HEK293 (cell line): ENCODE results near the gene SLC38A1.

Source experiments
- CTCF ChIA-PET: fragments of 350-600 bp; formaldehyde crosslinking; extraction: SDS; loops from one replicate; lab custom pipeline; 2021; ENCODE audit warnings: antibody characterized with exemption; lab: Yijun Ruan, JAX
- POLR2A ChIA-PET: fragments of 300-600 bp; formaldehyde crosslinking; extraction: SDS; loops from one replicate; lab custom pipeline; 2020; ENCODE audit warnings: antibody characterized with exemption, inconsistent platforms; lab: Yijun Ruan, JAX
- H3K27ac ChIP-seq: fragments of 200-500 bp; sonication (Bioruptor generic); 2 replicates; pipeline ENCODE4 v1.5.1; 2014; ENCODE audit warnings: low read depth, low read length, control low read depth, inconsistent platforms; ENCODE audit errors: extremely low read depth
- H3K36me3 ChIP-seq, 2 experiments: fragments of 200-500 bp in 1 of 2; sonication (Bioruptor generic) in 1 of 2; 1 replicate in 1 of 2; 2 replicates in 1 of 2; pipeline ENCODE4 v1.5.1; 2014 to 2017; ENCODE audit warnings: inconsistent platforms in 2 of 2, low read length in 2 of 2; ENCODE audit not compliant: control insufficient read depth in 2 of 2, insufficient read depth in 1 of 2
- H3K4me1 ChIP-seq: fragments of 200-500 bp; sonication (Bioruptor generic); 2 replicates; pipeline ENCODE4 v1.5.1; 2014; ENCODE audit warnings: mild to moderate bottlenecking, low read length, inconsistent platforms; ENCODE audit not compliant: control insufficient read depth, insufficient read depth
- H3K4me3 ChIP-seq: 2 replicates; pipeline ENCODE4 v1.5.1; 2011; ENCODE audit warnings: low read depth, mild to moderate bottlenecking, control low read depth, low read length, moderate library complexity
- H3K9me3 ChIP-seq: fragments of 200-500 bp; sonication (Bioruptor generic); 2 replicates; pipeline ENCODE4 v1.5.1; 2014; ENCODE audit warnings: low read depth, low read length, inconsistent platforms; ENCODE audit not compliant: control insufficient read depth, insufficient read depth
- HOXA7 ChIP-seq: sonication (generic); formaldehyde crosslinking; IDR thresholded peaks from 2 replicates; pipeline ENCODE4 v1.8.1; 2022; ENCODE audit warnings: missing genetic modification reagents, borderline replicate concordance
- PRDM4 ChIP-seq: fragments of 450-650 bp; formaldehyde crosslinking; IDR thresholded peaks from 2 replicates; pipeline ENCODE4 v1.5.1; 2017; ENCODE audit warnings: missing biosample characterization, missing genetic modification characterization
- REPIN1 ChIP-seq: fragments of 450-650 bp; formaldehyde crosslinking; IDR thresholded peaks from 2 replicates; pipeline ENCODE4 v1.5.1; 2017; ENCODE audit warnings: missing biosample characterization, missing genetic modification characterization, low read depth
- SCRT1 ChIP-seq: fragments of 450-650 bp; formaldehyde crosslinking; IDR thresholded peaks from 2 replicates; pipeline ENCODE4 v1.5.1; 2016; ENCODE audit warnings: missing biosample characterization, missing genetic modification characterization, borderline replicate concordance
- TRIM28 ChIP-seq: IDR thresholded peaks from 2 replicates; pipeline ENCODE4 v1.6.1; 2011; ENCODE audit warnings: low read length, control low read depth, borderline replicate concordance
- YY1 ChIP-seq: fragments of 450-650 bp; formaldehyde crosslinking; IDR thresholded peaks from 2 replicates; pipeline ENCODE4 v1.5.1; 2018; ENCODE audit warnings: missing biosample characterization, missing genetic modification characterization
- ZBTB10 ChIP-seq: fragments of 450-650 bp; formaldehyde crosslinking; IDR thresholded peaks from 2 replicates; pipeline ENCODE4 v1.5.1; 2016; ENCODE audit warnings: missing biosample characterization, missing genetic modification characterization
- ZBTB44 ChIP-seq: fragments of 450-650 bp; IDR thresholded peaks from 2 replicates; pipeline ENCODE4 v1.5.1; 2018; ENCODE audit warnings: missing biosample characterization, mild to moderate bottlenecking, missing genetic modification characterization
- ZFP41 ChIP-seq: fragments of 450-650 bp; formaldehyde crosslinking; IDR thresholded peaks from 2 replicates; pipeline ENCODE4 v1.5.1; 2016; ENCODE audit warnings: missing biosample characterization, missing genetic modification characterization, borderline replicate concordance
- ZNF133 ChIP-seq: fragments of 450-650 bp; formaldehyde crosslinking; IDR thresholded peaks from 2 replicates; pipeline ENCODE4 v1.5.1; 2016; ENCODE audit warnings: missing biosample characterization, missing genetic modification characterization
- ZNF174 ChIP-seq: fragments of 450-650 bp; formaldehyde crosslinking; IDR thresholded peaks from 2 replicates; pipeline ENCODE4 v1.5.0; 2017; ENCODE audit warnings: missing biosample characterization, mild to moderate bottlenecking, missing genetic modification characterization
- ZNF175 ChIP-seq: fragments of 450-650 bp; formaldehyde crosslinking; IDR thresholded peaks from 2 replicates; pipeline ENCODE4 v1.5.1; 2016; ENCODE audit warnings: missing biosample characterization, missing genetic modification characterization
- ZNF280C ChIP-seq: fragments of 450-650 bp; formaldehyde crosslinking; IDR thresholded peaks from 2 replicates; pipeline ENCODE4 v1.5.1; 2016; ENCODE audit warnings: missing biosample characterization, missing genetic modification characterization
- ZNF302 ChIP-seq: fragments of 450-650 bp; formaldehyde crosslinking; IDR thresholded peaks from 2 replicates; pipeline ENCODE4 v1.5.1; 2016; ENCODE audit warnings: missing biosample characterization, missing genetic modification characterization, low read depth
- ZNF433 ChIP-seq: fragments of 450-650 bp; formaldehyde crosslinking; IDR thresholded peaks from 2 replicates; pipeline ENCODE4 v1.5.1; 2016; ENCODE audit warnings: missing biosample characterization, missing genetic modification characterization, low read depth
- ZNF580 ChIP-seq: fragments of 450-650 bp; formaldehyde crosslinking; IDR thresholded peaks from 2 replicates; pipeline ENCODE4 v1.5.1; 2016; ENCODE audit warnings: missing biosample characterization, missing genetic modification characterization
- ZNF621 ChIP-seq: fragments of 450-650 bp; formaldehyde crosslinking; IDR thresholded peaks from 2 replicates; pipeline ENCODE4 v1.5.1; 2017; ENCODE audit warnings: missing biosample characterization, missing genetic modification characterization
- ZNF645 ChIP-seq: fragments of 450-650 bp; formaldehyde crosslinking; IDR thresholded peaks from 2 replicates; pipeline ENCODE4; 2016; ENCODE audit warnings: missing biosample characterization, missing genetic modification characterization
- ZNF692 ChIP-seq: fragments of 450-650 bp; formaldehyde crosslinking; IDR thresholded peaks from 2 replicates; pipeline ENCODE4 v1.5.1; 2016; ENCODE audit warnings: missing biosample characterization, missing genetic modification characterization
- ZNF701 ChIP-seq: fragments of 450-650 bp; formaldehyde crosslinking; IDR thresholded peaks from 2 replicates; pipeline ENCODE4 v1.5.1; 2016; ENCODE audit warnings: missing biosample characterization, missing genetic modification characterization
- ZNF707 ChIP-seq: fragments of 450-650 bp; formaldehyde crosslinking; IDR thresholded peaks from 2 replicates; pipeline ENCODE4 v1.5.1; 2016; ENCODE audit warnings: missing biosample characterization, missing genetic modification characterization
- ZNF76 ChIP-seq: fragments of 450-650 bp; formaldehyde crosslinking; IDR thresholded peaks from 2 replicates; pipeline ENCODE4; 2016; ENCODE audit warnings: low read depth, missing biosample characterization, missing genetic modification characterization, borderline replicate concordance
- ZNF837 ChIP-seq: fragments of 450-650 bp; formaldehyde crosslinking; IDR thresholded peaks from 2 replicates; pipeline ENCODE4 v1.5.1; 2016; ENCODE audit warnings: missing biosample characterization, missing genetic modification characterization
- ZNF843 ChIP-seq: fragments of 450-650 bp; formaldehyde crosslinking; IDR thresholded peaks from 2 replicates; pipeline ENCODE4 v1.5.1; 2016; ENCODE audit warnings: missing biosample characterization, missing genetic modification characterization
- ZSCAN18 ChIP-seq: fragments of 450-650 bp; formaldehyde crosslinking; IDR thresholded peaks from 2 replicates; pipeline ENCODE4 v1.5.1; 2016; ENCODE audit warnings: missing biosample characterization, missing genetic modification characterization

Gene SLC38A1

GRCh38 chr12:46230306-46230705 is 38.5 kb downstream of the SLC38A1 start (continued):
- TF ChIP-seq ZBTB10 (tag by site-specific recombination) (no peak), PRDM4 (no peak), ZNF76 (tag by site-specific recombination) (no peak), ZSCAN18 (no peak), TRIM28 (no peak), ZNF692 (tag by site-specific recombination) (no peak), ZNF302 (no peak), YY1 (tag by site-specific recombination) (no peak)
- TF ChIP-seq, all 188 proteins: peak for 0

GRCh38 chr12:46227616-46228015 is 41.2 kb downstream of the SLC38A1 start:
- Histone ChIP-seq H3K27ac (no peak overlapping the region), H3K9me3 (no peaks in the 10 kb centered on the region), H3K36me3 (peaks cover 4 to 37% of the 10 kb centered on the region in 2 experiments; a peak in 2 of 3 replicates), H3K4me3 (no peak overlapping the region), H3K4me1 (no peaks in the 10 kb centered on the region)
- ChIA-PET CTCF (interaction anchor here (0.8 kb wide), 1 partner anchor 35 kb away, joined by 3 read pairs; no protein-coding TSS in a partner anchor), POLR2A (no interaction called here)
- TF ChIP-seq ZNF621 (tag by site-specific recombination) (no peak), ZNF174 (tag by site-specific recombination) (no peak), ZNF843 (tag by site-specific recombination) (no peak), ZNF837 (tag by site-specific recombination) (no peak), ZNF580 (no peak), ZNF175 (no peak), ZNF707 (tag by site-specific recombination) (no peak), ZNF645 (tag by site-specific recombination) (no peak), ZBTB44 (tag by site-specific recombination) (no peak), REPIN1 (tag by site-specific recombination) (no peak), ZNF280C (tag by site-specific recombination) (no peak), ZNF133 (tag by site-specific recombination) (no peak), ZFP41 (tag by site-specific recombination) (no peak), ZNF433 (tag by site-specific recombination) (no peak), ZNF701 (tag by site-specific recombination) (no peak), SCRT1 (tag by site-specific recombination) (no peak), HOXA7 (CRISPR knock-in tag) (no peak)
